SK-N-SH (cell line): ENCODE results near the gene ZDHHC7. TPM values are rescaled to one million over a fixed set of nuclear protein-coding genes. Genes with fewer than 3 reads are reported as not detected.

Source experiments
- CTCF ChIA-PET: fragments of 300-600, 350-600 bp; formaldehyde crosslinking; extraction: SDS; loops from one replicate; lab custom pipeline; 2021; lab: Yijun Ruan, JAX
- POLR2A ChIA-PET: fragments of 350-600 bp; sonication (Branson Sonifier 250); formaldehyde crosslinking; extraction: SDS; loops from one replicate; lab custom pipeline; 2020; ENCODE audit warnings: antibody characterized with exemption, inconsistent platforms; lab: Yijun Ruan, JAX
- DNase-seq: peaks from one replicate; pipeline ENCODE4 v3.0.0; 2012
- H2AFZ ChIP-seq: fragments of 200-600 bp; sonication (generic); 2 replicates; pipeline ENCODE4 v1.8.1; 2016; ENCODE audit warnings: antibody characterized with exemption, mild to moderate bottlenecking, low read depth
- H3F3A ChIP-seq: fragments of 200-600 bp; sonication (generic); replicated peaks from 2 replicates; pipeline ENCODE3; 2016; ENCODE audit warnings: antibody characterized with exemption, mild to moderate bottlenecking; ENCODE audit not compliant: insufficient read depth
- H3K27ac ChIP-seq, 2 experiments: fragments of 200-500 bp in 1 of 2; fragments of 200-600 bp in 1 of 2; sonication (Bioruptor generic) in 1 of 2; sonication (generic), shearing (Covaris generic) in 1 of 2; 2 replicates each; pipeline versions ENCODE4 v1.5.1 to v1.6.1; 2014 to 2016; ENCODE audit warnings: low read depth in 2 of 2, inconsistent platforms in 1 of 2, low read length in 1 of 2, mild to moderate bottlenecking in 1 of 2, mixed read lengths in 1 of 2
- H3K27me3 ChIP-seq: fragments of 200-600 bp; sonication (generic), shearing (Covaris generic); 2 replicates; pipeline ENCODE4 v1.6.1; 2016; ENCODE audit warnings: mixed run types; ENCODE audit not compliant: insufficient read depth
- H3K36me3 ChIP-seq, 2 experiments: fragments of 200-500 bp in 1 of 2; fragments of 200-600 bp in 1 of 2; sonication (Bioruptor generic) in 1 of 2; sonication (generic) in 1 of 2; replicated peaks in 1 of 2; 2 replicates each; pipeline versions ENCODE3 to v1.5.1; 2014 to 2016; ENCODE audit warnings: low read length in 1 of 2, mild to moderate bottlenecking in 1 of 2; ENCODE audit not compliant: insufficient read depth in 2 of 2, control insufficient read depth in 1 of 2
- H3K4me1 ChIP-seq, 2 experiments: fragments of 200-500 bp in 1 of 2; fragments of 200-600 bp in 1 of 2; sonication (Bioruptor generic) in 1 of 2; sonication (generic), shearing (Covaris generic) in 1 of 2; 2 replicates each; pipeline versions ENCODE4 v1.5.1 to v1.6.1; 2014 to 2016; ENCODE audit warnings: low read depth in 1 of 2, low read length in 1 of 2, mixed run types in 1 of 2; ENCODE audit not compliant: insufficient read depth in 2 of 2, control insufficient read depth in 1 of 2
- H3K4me2 ChIP-seq: fragments of 200-600 bp; sonication (generic), shearing (Covaris generic); 2 replicates; pipeline ENCODE4 v1.6.1; 2017; ENCODE audit warnings: mixed run types
- H3K4me3 ChIP-seq, 2 experiments: fragments of 200-500 bp in 1 of 2; fragments of 200-600 bp in 1 of 2; sonication (Bioruptor generic) in 1 of 2; sonication (generic), shearing (Covaris generic) in 1 of 2; 2 replicates each; pipeline versions ENCODE4 v1.5.1 to v1.8.1; 2014 to 2016; ENCODE audit warnings: low read depth in 2 of 2, inconsistent platforms in 1 of 2, low read length in 1 of 2, mild to moderate bottlenecking in 1 of 2, mixed read lengths in 1 of 2, moderate library complexity in 1 of 2
- H3K79me2 ChIP-seq: fragments of 200-600 bp; sonication (generic); 2 replicates; pipeline ENCODE4 v1.8.1; 2017; ENCODE audit warnings: mild to moderate bottlenecking; ENCODE audit not compliant: insufficient read depth
- H3K9ac ChIP-seq: fragments of 200-600 bp; sonication (generic); 2 replicates; pipeline ENCODE4 v1.6.1; 2017; ENCODE audit warnings: mixed run types
- H3K9me2 ChIP-seq: fragments of 200-600 bp; sonication (generic); 2 replicates; pipeline ENCODE4 v1.6.1; 2017; ENCODE audit warnings: mixed run types
- H3K9me3 ChIP-seq: fragments of 200-600 bp; sonication (generic); 2 replicates; pipeline ENCODE4 v1.6.1; 2017; ENCODE audit warnings: mixed run types, mild to moderate bottlenecking, moderate library complexity
- H4K20me1 ChIP-seq: fragments of 200-600 bp; sonication (generic); 2 replicates; pipeline ENCODE4 v1.6.1; 2017; ENCODE audit warnings: mild to moderate bottlenecking, mixed run types; ENCODE audit not compliant: insufficient read depth
- CHD2 ChIP-seq: fragments of 150-350 bp; IDR thresholded peaks from 2 replicates; pipeline ENCODE4 v1.6.1; 2018; ENCODE audit warnings: low read length; ENCODE audit not compliant: partially characterized antibody
- ELF1 ChIP-seq: IDR thresholded peaks from 2 replicates; pipeline ENCODE4 v1.4.0; 2012
- EP300 ChIP-seq, 2 experiments: IDR thresholded peaks; 2 replicates each; pipeline versions ENCODE4 v1.4.0 to v1.6.1; 2012; ENCODE audit warnings: borderline replicate concordance in 1 of 2, low read depth in 1 of 2, low read length in 1 of 2
- FOXJ3 ChIP-seq: sonication (generic); formaldehyde crosslinking; IDR thresholded peaks from 2 replicates; pipeline ENCODE4 v1.5.1; 2020; ENCODE audit warnings: mild to moderate bottlenecking, missing genetic modification reagents
- JUND ChIP-seq: IDR thresholded peaks from 2 replicates; pipeline ENCODE4 v1.4.0; 2012
- NRF1 ChIP-seq: IDR thresholded peaks from 2 replicates; pipeline ENCODE4 v1.6.1; 2012; ENCODE audit warnings: low read depth, mild to moderate bottlenecking, low read length
- POLR2AphosphoS5 ChIP-seq: IDR thresholded peaks from 2 replicates; pipeline ENCODE4 v1.6.1; 2012; ENCODE audit warnings: low read depth, low read length
- TAF1 ChIP-seq: IDR thresholded peaks from 2 replicates; pipeline ENCODE4 v1.6.1; 2012; ENCODE audit warnings: low read depth, mild to moderate bottlenecking, low read length, moderate library complexity, borderline replicate concordance
- TEAD4 ChIP-seq: IDR thresholded peaks from 2 replicates; pipeline ENCODE4 v1.4.0; 2012; ENCODE audit warnings: mild to moderate bottlenecking, borderline replicate concordance; ENCODE audit not compliant: insufficient read depth
- USF2 ChIP-seq: fragments of 150-350 bp; IDR thresholded peaks from 2 replicates; pipeline ENCODE4 v1.6.1; 2017; ENCODE audit warnings: antibody characterized with exemption, low read length, low read depth, borderline replicate concordance
- ZBTB33 ChIP-seq: IDR thresholded peaks from 2 replicates; pipeline ENCODE4 v1.4.0; 2012; ENCODE audit warnings: low read depth, borderline replicate concordance
- WGBS: methylation state at CpG from one replicate; pipeline ENCODE4 v1.1.6; 2017; ENCODE audit warnings: low lambda C conversion rate; 5-methylcytosine and 5-hydroxymethylcytosine counted together
- polyA plus RNA-seq, 3 experiments: library from polyadenylated mRNA; depleted of rRNA; stranded (reverse); fragments of >200 nt; gene quantifications; 2 replicates each; pipeline ENCODE4 v1.2.3, GENCODE V29; 2012
- TF ChIP-seq, protein P1 (sequence below): fragments of 150-350 bp; IDR thresholded peaks from 2 replicates; pipeline ENCODE4 v1.6.1; 2016; ENCODE audit warnings: mild to moderate bottlenecking, low read depth, low read length
- TF ChIP-seq, protein P2 (sequence below): fragments of 200-600 bp; sonication (generic); IDR thresholded peaks from 2 replicates; pipeline ENCODE4 v1.6.1; 2017; ENCODE audit warnings: antibody characterized with exemption, mild to moderate bottlenecking, moderate library complexity

ZDHHC7 gene
- polyA plus RNA-seq, 1 of the 3 experiments (the other 2 are of a cell fraction) = 114 TPM

GRCh38 chr16:85017633-85018032 is 6.3 kb upstream of the ZDHHC7 start (continued):
- TF ChIP-seq, protein P1, sequence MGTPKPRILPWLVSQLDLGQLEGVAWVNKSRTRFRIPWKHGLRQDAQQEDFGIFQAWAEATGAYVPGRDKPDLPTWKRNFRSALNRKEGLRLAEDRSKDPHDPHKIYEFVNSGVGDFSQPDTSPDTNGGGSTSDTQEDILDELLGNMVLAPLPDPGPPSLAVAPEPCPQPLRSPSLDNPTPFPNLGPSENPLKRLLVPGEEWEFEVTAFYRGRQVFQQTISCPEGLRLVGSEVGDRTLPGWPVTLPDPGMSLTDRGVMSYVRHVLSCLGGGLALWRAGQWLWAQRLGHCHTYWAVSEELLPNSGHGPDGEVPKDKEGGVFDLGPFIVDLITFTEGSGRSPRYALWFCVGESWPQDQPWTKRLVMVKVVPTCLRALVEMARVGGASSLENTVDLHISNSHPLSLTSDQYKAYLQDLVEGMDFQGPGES = no peak
- TF ChIP-seq ELF1 (no peak), EP300 (IDR thresholded peaks at IDR 0.05; ENCODE audit: borderline replicate concordance in 1 of 2, low read depth in 1 of 2, low read length in 1 of 2) (no peak), CHD2 (no peak), FOXJ3 (CRISPR knock-in tag) (no peak), POLR2AphosphoS5 (no peak), USF2 (no peak), NRF1 (no peak)

- WGBS = 80% methylated on average over 4 of the region's 4 CpGs
- H2AFZ ChIP-seq = 0 out of 2 replicates have a peak overlapping the region, but pooled peaks have one; percentile 11
- no peak overlapping the region for H3K27ac ChIP-seq
- no peaks in the 10 kb centered on the region for H3K9me3 ChIP-seq
- ChIA-PET CTCF (no interaction called here), POLR2A (no interaction called here)
- H3K36me3 ChIP-seq = no peaks in the 10 kb centered on the region
- H3K79me2 ChIP-seq = no peaks in the 10 kb centered on the region
- TF ChIP-seq JUND (peak; percentile 5; the same call in 1 of the 2 replicates), TAF1 (peak; percentile 44; the same call in 1 of the 2 replicates), USF2 (no peak), ELF1 (no peak), TEAD4 (no peak), ZBTB33 (no peak)
- TF ChIP-seq, protein P2, sequence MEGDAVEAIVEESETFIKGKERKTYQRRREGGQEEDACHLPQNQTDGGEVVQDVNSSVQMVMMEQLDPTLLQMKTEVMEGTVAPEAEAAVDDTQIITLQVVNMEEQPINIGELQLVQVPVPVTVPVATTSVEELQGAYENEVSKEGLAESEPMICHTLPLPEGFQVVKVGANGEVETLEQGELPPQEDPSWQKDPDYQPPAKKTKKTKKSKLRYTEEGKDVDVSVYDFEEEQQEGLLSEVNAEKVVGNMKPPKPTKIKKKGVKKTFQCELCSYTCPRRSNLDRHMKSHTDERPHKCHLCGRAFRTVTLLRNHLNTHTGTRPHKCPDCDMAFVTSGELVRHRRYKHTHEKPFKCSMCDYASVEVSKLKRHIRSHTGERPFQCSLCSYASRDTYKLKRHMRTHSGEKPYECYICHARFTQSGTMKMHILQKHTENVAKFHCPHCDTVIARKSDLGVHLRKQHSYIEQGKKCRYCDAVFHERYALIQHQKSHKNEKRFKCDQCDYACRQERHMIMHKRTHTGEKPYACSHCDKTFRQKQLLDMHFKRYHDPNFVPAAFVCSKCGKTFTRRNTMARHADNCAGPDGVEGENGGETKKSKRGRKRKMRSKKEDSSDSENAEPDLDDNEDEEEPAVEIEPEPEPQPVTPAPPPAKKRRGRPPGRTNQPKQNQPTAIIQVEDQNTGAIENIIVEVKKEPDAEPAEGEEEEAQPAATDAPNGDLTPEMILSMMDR = no peak
- TF ChIP-seq, protein P1 = no peak
- H4K20me1 ChIP-seq = no peaks in the 10 kb centered on the region
- H3K4me1 ChIP-seq = peaks cover 0 to 5% of the 10 kb centered on the region in 2 experiments; a peak in 2 of 4 replicates
- H3K4me3 ChIP-seq = no peak overlapping the region
- H3K9me2 ChIP-seq = no peaks in the 10 kb centered on the region
- no peak overlapping the region for H3K4me2 ChIP-seq
- no peak for DNase-seq
- peaks cover 7% of the 10 kb centered on the region for H3F3A ChIP-seq
- no peak overlapping the region for H3K9ac ChIP-seq
- H3K27me3 ChIP-seq = no peaks in the 10 kb centered on the region
These were observed 5.8 kb upstream of the ZDHHC7 start for GRCh38 chr16:85017151-85017550.
